HepG2 (cell line): ENCODE data around the gene FRRS1. TPM values are rescaled to one million over a fixed set of nuclear protein-coding genes. Genes with fewer than 3 reads are reported as not detected.
A peak's percentile ranks its signal among the peaks of the same experiment; 100 is the strongest.
"Not testable (repeated sequence)": the region's sequence is repeated elsewhere in the genome, so short reads cannot be mapped to it uniquely, and the experiment has no call there.

ENCODE experiments used
- ATAC-seq: fragments of 200-7000 bp; cut with Tn5 transposase; 3 replicates; pipeline ENCODE4 v1.9.1; 2020; ENCODE audit warnings: mild to moderate bottlenecking, moderate library complexity
- BruUV-seq: library from RNA; stranded (reverse); fragments of 400-500 nt; replicated peaks from 2 replicates; lab custom pipeline; 2021; lab: Mats Ljungman, UMichigan
- CTCF ChIA-PET: fragments of 300-600 bp; formaldehyde crosslinking; extraction: SDS; loops from one replicate; lab custom pipeline; 2021; ENCODE audit warnings: low total read pairs, inconsistent platforms, low intra/inter-chr PET ratio; lab: Yijun Ruan, JAX
- POLR2A ChIA-PET: fragments of 350-600 bp; sonication (Branson Sonifier 250); formaldehyde crosslinking; loops from one replicate; lab custom pipeline; 2020; ENCODE audit warnings: antibody characterized with exemption, inconsistent platforms; lab: Yijun Ruan, JAX
- DNase-seq: peaks from one replicate; pipeline ENCODE4 v3.0.0-alpha.2; 2015; ENCODE audit warnings: low spot score
- FAIRE-seq: peaks from 3 replicates; lab custom pipeline; 2011; peaks lifted over from hg19 to GRCh38; lab: Jason Lieb, UNC
- H2AFZ ChIP-seq: one replicate; pipeline ENCODE4 v1.6.1; 2011; ENCODE audit warnings: low read length, inconsistent platforms
- H3K27ac ChIP-seq: fragments of 300-600 bp; 3 replicates; pipeline ENCODE4 v1.8.0; 2011; ENCODE audit warnings: mixed run types, mild to moderate bottlenecking, mixed read lengths, low read length, inconsistent platforms; ENCODE audit not compliant: insufficient read depth; ENCODE audit errors: extremely low read length
- H3K27me3 ChIP-seq, 2 experiments: fragments of 200-600 bp in 1 of 2; 2 replicates in 1 of 2; 3 replicates in 1 of 2; pipeline versions ENCODE4 v1.6.0 to v1.8.0; 2011; ENCODE audit warnings: low read length in 2 of 2, mild to moderate bottlenecking in 2 of 2, moderate library complexity in 2 of 2, inconsistent platforms in 1 of 2; ENCODE audit not compliant: insufficient read depth in 2 of 2, control insufficient read depth in 1 of 2
- H3K36me3 ChIP-seq, 2 experiments: fragments of 200-600 bp in 1 of 2; replicated peaks in 1 of 2; 2 replicates in 1 of 2; 3 replicates in 1 of 2; pipeline versions ENCODE4 v1.5.1 to v1.8.0; 2011; ENCODE audit warnings: low read length in 2 of 2, inconsistent platforms in 1 of 2; ENCODE audit not compliant: insufficient read depth in 2 of 2, control insufficient read depth in 1 of 2
- H3K4me1 ChIP-seq: 2 replicates; pipeline ENCODE4 v1.5.1; 2012; ENCODE audit warnings: low read length, inconsistent platforms; ENCODE audit not compliant: insufficient read depth
- H3K4me2 ChIP-seq: 2 replicates; pipeline ENCODE4 v1.6.0; 2011; ENCODE audit warnings: low read depth, low read length, inconsistent platforms
- H3K4me3 ChIP-seq, 3 experiments: fragments of 200-600 bp in 1 of 3; sonication (generic), shearing (Covaris generic) in 1 of 3; replicated peaks in 1 of 3; 2 replicates each; pipeline ENCODE4 v1.5.1; 2011 to 2016; ENCODE audit warnings: low read length in 3 of 3, inconsistent platforms in 2 of 3, low read depth in 2 of 3, mild to moderate bottlenecking in 2 of 3, control low read depth in 1 of 3, mixed read lengths in 1 of 3; ENCODE audit not compliant: insufficient read depth in 1 of 3
- H3K79me2 ChIP-seq: one replicate; pipeline ENCODE4 v1.6.1; 2011; ENCODE audit warnings: low read length, inconsistent platforms; ENCODE audit not compliant: insufficient read depth
- H3K9ac ChIP-seq: 2 replicates; pipeline ENCODE4 v1.6.0; 2011; ENCODE audit warnings: mild to moderate bottlenecking, low read depth, low read length, inconsistent platforms; ENCODE audit not compliant: insufficient read depth
- H3K9me3 ChIP-seq: 2 replicates; pipeline ENCODE4 v1.5.1; 2012; ENCODE audit warnings: mild to moderate bottlenecking, low read length
- H4K20me1 ChIP-seq: 2 replicates; pipeline ENCODE4 v1.6.0; 2011; ENCODE audit warnings: inconsistent platforms, mild to moderate bottlenecking, low read length, moderate library complexity; ENCODE audit not compliant: insufficient read depth
- CEBPB ChIP-seq: IDR thresholded peaks from 2 replicates; pipeline ENCODE4 v1.6.1; 2011; ENCODE audit warnings: low read depth, low read length, improper control_type of control experiment, borderline replicate concordance
- CHD2 ChIP-seq: IDR thresholded peaks from 2 replicates; pipeline ENCODE4 v1.6.1; 2011; ENCODE audit warnings: low read depth, low read length, improper control_type of control experiment
- DMAP1 ChIP-seq: IDR thresholded peaks from 2 replicates; pipeline ENCODE4 v1.6.1; 2016
- FLYWCH1 ChIP-seq: sonication (generic); formaldehyde crosslinking; IDR thresholded peaks from 2 replicates; pipeline ENCODE4 v1.8.1; 2023; ENCODE audit warnings: mild to moderate bottlenecking, missing genetic modification reagents
- RARA ChIP-seq: IDR thresholded peaks from 2 replicates; pipeline ENCODE4 v1.6.1; 2016; ENCODE audit warnings: missing genetic modification reagents, missing compliant biosample characterization
- SKI ChIP-seq: fragments of 450-650 bp; IDR thresholded peaks from one replicate; pipeline ENCODE4 v1.6.1; 2018; ENCODE audit warnings: mild to moderate bottlenecking; ENCODE audit not compliant: partially characterized antibody
- ZNF589 ChIP-seq: sonication (generic); formaldehyde crosslinking; conservative IDR thresholded peaks from 2 replicates; pipeline ENCODE4 v1.8.0; 2022; ENCODE audit warnings: mild to moderate bottlenecking, moderate library complexity, missing genetic modification reagents
- ZNF629 ChIP-seq: sonication (generic); formaldehyde crosslinking; conservative IDR thresholded peaks from 2 replicates; pipeline ENCODE4 v1.5.0; 2020; ENCODE audit warnings: missing genetic modification reagents
- ZNF83 ChIP-seq: sonication (generic); formaldehyde crosslinking; IDR thresholded peaks from 2 replicates; pipeline ENCODE4 v1.4.0; 2020; ENCODE audit warnings: missing genetic modification reagents, mild to moderate bottlenecking, borderline replicate concordance
- WGBS: methylation state at CpG from one replicate; pipeline ENCODE4 v1.1.6; 2017; ENCODE audit warnings: low lambda C conversion rate; 5-methylcytosine and 5-hydroxymethylcytosine counted together
- in situ Hi-C: cut with HindIII; loops from 2 replicates; pipeline ENCODE4 v1.10.0; 2017; ENCODE audit warnings: low pct_unique_long_range_greater_than_20kb; ENCODE audit not compliant: extremely low pct_ligation_motif_present
- intact Hi-C: fragments of 100-400 bp; cut with micrococcal nuclease; formaldehyde crosslinking; loops from one replicate; pipeline ENCODE4 v1.10.0; 2022; ENCODE audit not compliant: unreplicated experiment
- polyA plus RNA-seq, 8 experiments: library from polyadenylated mRNA; depleted of rRNA in 3 of 8; stranded (reverse) in 7 of 8; unstranded in 1 of 8; fragments of >200 nt; fragmentation: Illumina TruSeq in 4 of 8; extraction: Trizol in 4 of 8; gene quantifications; 2 replicates each; pipeline versions ENCODE4 v1.2.1 to v1.2.3, GENCODE V29; 2011 to 2016; ENCODE audit warnings: low read depth in 4 of 8, missing spikeins in 1 of 8, mixed read lengths in 1 of 8; ENCODE audit not compliant: insufficient read depth in 1 of 8
- total RNA-seq, 5 experiments: library from RNA; depleted of rRNA; stranded (reverse); fragments of >200 nt; fragmentation: Illumina TruSeq; extraction: Trizol; gene quantifications; 2 replicates each; pipeline ENCODE4 v1.2.3, GENCODE V29; 2016; ENCODE audit warnings: low read depth in 1 of 5
- TF ChIP-seq, protein P1 (sequence below): sonication (generic); formaldehyde crosslinking; IDR thresholded peaks from 2 replicates; pipeline ENCODE4 v1.4.0; 2020; ENCODE audit warnings: mild to moderate bottlenecking, missing genetic modification reagents
- TF ChIP-seq, protein P2 (sequence below): sonication (generic); formaldehyde crosslinking; IDR thresholded peaks from 2 replicates; pipeline ENCODE4 v1.5.1; 2020; ENCODE audit warnings: missing genetic modification reagents, mild to moderate bottlenecking, borderline replicate concordance
- TF ChIP-seq, protein P3 (sequence below): sonication (generic); formaldehyde crosslinking; conservative IDR thresholded peaks from 2 replicates; pipeline ENCODE4 v1.8.0; 2022; ENCODE audit warnings: missing genetic modification reagents
- TF ChIP-seq, protein P4 (sequence below): sonication (generic); IDR thresholded peaks from 2 replicates; pipeline ENCODE4 v1.6.1; 2016; ENCODE audit warnings: low read depth, borderline replicate concordance

The FRRS1 gene
- total and polyA plus RNA-seq, 2 of the 13 experiments (the other 11 are each of a cell fraction or from before 2014, with no cell fraction given): 22.6 to 23.4 TPM

DNA sequence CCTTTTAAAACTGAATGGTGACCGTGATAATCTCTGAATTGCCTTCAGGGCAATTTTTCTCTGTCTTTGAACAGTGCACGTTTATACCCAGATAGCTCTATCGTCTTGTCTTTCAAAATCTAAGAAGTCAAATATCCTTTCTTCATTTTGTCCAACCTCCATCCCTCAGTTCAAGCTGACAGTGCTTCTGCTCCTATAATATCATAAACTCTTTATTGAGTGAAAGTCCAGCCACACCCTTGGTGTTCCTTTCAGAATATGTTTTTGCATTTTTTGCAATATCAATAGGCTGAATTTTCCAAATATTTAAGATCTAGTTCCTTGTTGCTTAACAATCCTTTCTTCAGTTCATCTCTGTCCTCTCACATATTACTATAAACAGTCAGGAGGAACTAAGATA, 35.1 kb upstream of the FRRS1 start (continued):
- TF ChIP-seq, protein P1, sequence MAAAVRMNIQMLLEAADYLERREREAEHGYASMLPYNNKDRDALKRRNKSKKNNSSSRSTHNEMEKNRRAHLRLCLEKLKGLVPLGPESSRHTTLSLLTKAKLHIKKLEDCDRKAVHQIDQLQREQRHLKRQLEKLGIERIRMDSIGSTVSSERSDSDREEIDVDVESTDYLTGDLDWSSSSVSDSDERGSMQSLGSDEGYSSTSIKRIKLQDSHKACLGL (CRISPR knock-in tag): no peak
- TF ChIP-seq FLYWCH1: no peak

DNA sequence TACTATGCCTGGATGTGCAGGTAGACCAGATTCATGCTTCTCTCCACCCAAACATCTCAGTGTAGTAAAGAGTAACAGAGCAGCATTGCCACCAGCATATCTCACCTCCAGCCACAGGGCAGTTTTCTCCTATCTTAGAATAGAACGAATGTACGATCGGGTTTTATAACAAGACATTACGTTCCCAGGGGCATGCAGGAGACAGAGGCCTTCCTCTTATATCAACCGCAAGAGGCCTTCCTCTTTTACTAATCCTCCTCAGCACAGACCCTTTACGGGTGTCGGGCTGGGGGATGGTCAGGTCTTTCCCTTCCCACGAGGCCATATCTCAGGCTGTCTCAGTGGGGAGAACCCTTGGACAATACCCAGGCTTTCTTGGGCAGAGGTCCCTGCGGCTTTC, 27.4 kb upstream of the FRRS1 start:
- H3K36me3 ChIP-seq, BruUV-seq, in situ Hi-C loops, H3K9me3 ChIP-seq, H4K20me1 ChIP-seq, H3K79me2 ChIP-seq, intact Hi-C loops, H2AFZ ChIP-seq, POLR2A ChIA-PET, H3K4me2 ChIP-seq, H3K27ac ChIP-seq, ATAC-seq, DNase-seq, H3K27me3 ChIP-seq, CTCF ChIA-PET, H3K9ac ChIP-seq, FAIRE-seq, H3K4me3 ChIP-seq: not testable (repeated sequence)
- peaks cover 13% of the 10 kb centered on the region for H3K4me1 ChIP-seq
- WGBS: 52% methylated on average over 9 of the region's 9 CpGs

DNA sequence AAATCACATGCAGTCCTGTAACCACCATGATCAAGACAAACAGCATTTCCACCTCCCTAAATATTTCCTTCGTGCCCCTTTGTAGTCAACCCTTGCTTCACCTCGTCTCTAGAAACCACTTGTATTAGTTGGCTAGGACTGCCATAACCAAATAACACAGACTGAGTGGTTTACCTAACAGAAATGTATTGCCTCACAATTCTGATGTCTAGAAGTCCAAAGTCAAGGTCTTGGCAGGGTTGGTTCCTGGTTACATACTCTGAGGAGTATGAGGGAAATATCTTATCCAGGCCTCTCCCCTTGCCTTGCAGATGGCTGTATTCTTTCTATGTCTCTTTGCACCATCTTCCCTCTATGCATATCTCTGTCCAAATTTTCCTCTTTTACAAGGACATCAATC, 23.3 kb upstream of the FRRS1 start:
- ATAC-seq: peak; percentile 48; the same call in 2 of the 3 replicates
- H3K36me3 ChIP-seq: no peaks in the 10 kb centered on the region
- WGBS: 0% methylated on average over 2 of the region's 2 CpGs
- CTCF ChIA-PET: no interaction called here
- no peak overlapping the region for H3K27ac ChIP-seq
- peaks cover 13% of the 10 kb centered on the region for H3K4me1 ChIP-seq
- H3K9me3 ChIP-seq: no peaks in the 10 kb centered on the region
- H3K4me2 ChIP-seq: no peak overlapping the region
- in situ Hi-C loops: no loop called here
- no TSS peak for BruUV-seq
- no peak for FAIRE-seq
- no peak overlapping the region for H2AFZ ChIP-seq
- H4K20me1 ChIP-seq: no peaks in the 10 kb centered on the region
- H3K27me3 ChIP-seq: no peaks in the 10 kb centered on the region
- H3K79me2 ChIP-seq: no peaks in the 10 kb centered on the region
- intact Hi-C loops: no loop called here
- DNase-seq: no peak
- no peak overlapping the region for H3K9ac ChIP-seq
- POLR2A ChIA-PET: no interaction called here
- no peak overlapping the region for H3K4me3 ChIP-seq
- TF ChIP-seq ZNF83 (CRISPR knock-in tag) (no peak), RARA (CRISPR knock-in tag) (peak; percentile 52), ZNF589 (CRISPR knock-in tag) (no peak), CHD2 (no peak), ZNF629 (CRISPR knock-in tag) (no peak), DMAP1 (no peak), SKI (peak; percentile 40), CEBPB (peak; percentile 59)
- TF ChIP-seq, protein P2, sequence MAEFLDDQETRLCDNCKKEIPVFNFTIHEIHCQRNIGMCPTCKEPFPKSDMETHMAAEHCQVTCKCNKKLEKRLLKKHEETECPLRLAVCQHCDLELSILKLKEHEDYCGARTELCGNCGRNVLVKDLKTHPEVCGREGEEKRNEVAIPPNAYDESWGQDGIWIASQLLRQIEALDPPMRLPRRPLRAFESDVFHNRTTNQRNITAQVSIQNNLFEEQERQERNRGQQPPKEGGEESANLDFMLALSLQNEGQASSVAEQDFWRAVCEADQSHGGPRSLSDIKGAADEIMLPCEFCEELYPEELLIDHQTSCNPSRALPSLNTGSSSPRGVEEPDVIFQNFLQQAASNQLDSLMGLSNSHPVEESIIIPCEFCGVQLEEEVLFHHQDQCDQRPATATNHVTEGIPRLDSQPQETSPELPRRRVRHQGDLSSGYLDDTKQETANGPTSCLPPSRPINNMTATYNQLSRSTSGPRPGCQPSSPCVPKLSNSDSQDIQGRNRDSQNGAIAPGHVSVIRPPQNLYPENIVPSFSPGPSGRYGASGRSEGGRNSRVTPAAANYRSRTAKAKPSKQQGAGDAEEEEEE: no peak
- TF ChIP-seq, protein P3, sequence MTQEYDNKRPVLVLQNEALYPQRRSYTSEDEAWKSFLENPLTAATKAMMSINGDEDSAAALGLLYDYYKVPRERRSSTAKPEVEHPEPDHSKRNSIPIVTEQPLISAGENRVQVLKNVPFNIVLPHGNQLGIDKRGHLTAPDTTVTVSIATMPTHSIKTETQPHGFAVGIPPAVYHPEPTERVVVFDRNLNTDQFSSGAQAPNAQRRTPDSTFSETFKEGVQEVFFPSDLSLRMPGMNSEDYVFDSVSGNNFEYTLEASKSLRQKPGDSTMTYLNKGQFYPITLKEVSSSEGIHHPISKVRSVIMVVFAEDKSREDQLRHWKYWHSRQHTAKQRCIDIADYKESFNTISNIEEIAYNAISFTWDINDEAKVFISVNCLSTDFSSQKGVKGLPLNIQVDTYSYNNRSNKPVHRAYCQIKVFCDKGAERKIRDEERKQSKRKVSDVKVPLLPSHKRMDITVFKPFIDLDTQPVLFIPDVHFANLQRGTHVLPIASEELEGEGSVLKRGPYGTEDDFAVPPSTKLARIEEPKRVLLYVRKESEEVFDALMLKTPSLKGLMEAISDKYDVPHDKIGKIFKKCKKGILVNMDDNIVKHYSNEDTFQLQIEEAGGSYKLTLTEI (CRISPR knock-in tag): no peak
- TF ChIP-seq, protein P4, sequence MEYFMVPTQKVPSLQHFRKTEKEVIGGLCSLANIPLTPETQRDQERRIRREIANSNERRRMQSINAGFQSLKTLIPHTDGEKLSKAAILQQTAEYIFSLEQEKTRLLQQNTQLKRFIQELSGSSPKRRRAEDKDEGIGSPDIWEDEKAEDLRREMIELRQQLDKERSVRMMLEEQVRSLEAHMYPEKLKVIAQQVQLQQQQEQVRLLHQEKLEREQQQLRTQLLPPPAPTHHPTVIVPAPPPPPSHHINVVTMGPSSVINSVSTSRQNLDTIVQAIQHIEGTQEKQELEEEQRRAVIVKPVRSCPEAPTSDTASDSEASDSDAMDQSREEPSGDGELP: no peak
